ENCODE results near the gene TEKT4. TPM values are rescaled to one million over a fixed set of nuclear protein-coding genes. Genes with fewer than 3 reads are reported as not detected.
A peak's percentile ranks its signal among the peaks of the same experiment; 100 is the strongest.

TEKT4 gene
- total RNA-seq, 1 donor: not detected

DNA sequence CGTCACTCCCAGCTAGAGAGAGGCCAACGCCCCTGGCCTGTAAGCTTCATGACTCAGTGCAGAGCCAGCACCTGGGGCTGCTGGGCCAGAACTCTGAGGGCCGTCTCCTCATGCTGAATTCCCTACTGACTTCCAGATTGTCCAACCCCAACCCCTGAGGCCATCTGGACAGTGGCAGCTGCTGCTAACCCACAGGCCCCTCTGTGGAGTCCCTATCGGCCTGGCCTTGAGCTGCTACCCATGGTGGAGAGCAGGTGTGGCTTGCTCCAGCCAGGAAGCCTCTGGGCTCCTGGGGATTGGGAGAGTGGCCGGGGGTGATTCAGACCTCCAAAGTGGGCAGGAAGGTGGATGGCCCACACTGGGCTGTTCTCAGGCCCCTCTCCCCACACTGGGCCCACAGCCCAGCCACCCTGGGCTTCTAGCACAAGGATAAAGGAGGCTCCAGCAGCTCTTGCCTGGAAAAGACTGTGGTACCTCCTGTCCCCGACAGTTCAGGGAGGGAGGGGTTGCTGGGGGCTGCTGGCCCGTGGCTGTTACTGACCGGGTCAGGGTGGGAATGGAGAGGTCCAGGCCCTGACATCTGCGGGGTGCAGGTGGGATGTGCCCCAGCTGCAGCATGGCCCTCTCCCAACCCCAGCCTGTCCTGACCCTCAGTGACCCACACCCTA is 8.2 kb downstream of the TEKT4 start:
- Histone ChIP-seq H4K20me1 (ENCODE audit: insufficient read depth, low read length) (no peaks in the 10 kb centered on the region), H2AFZ (ENCODE audit: low read length) (no peak overlapping the region), H3K9me3 (ENCODE audit: low read depth, low read length) (no peaks in the 10 kb centered on the region), H3K27ac (ENCODE audit: low read depth, low read length) (no peak overlapping the region), H3K79me2 (ENCODE audit: insufficient read depth, low read length) (no peaks in the 10 kb centered on the region), H3K4me2 (ENCODE audit: insufficient read depth, low read length) (no peak overlapping the region), H3K27me3 (ENCODE audit: insufficient read depth, low read length) (no peaks in the 10 kb centered on the region), H3K4me3 (ENCODE audit: insufficient read depth, low read length) (no peak overlapping the region), H3K36me3 (ENCODE audit: insufficient read depth, low read length) (no peaks in the 10 kb centered on the region), H3K4me1 (ENCODE audit: insufficient read depth, low read length) (no peaks in the 10 kb centered on the region)
- TF ChIP-seq, protein P1, sequence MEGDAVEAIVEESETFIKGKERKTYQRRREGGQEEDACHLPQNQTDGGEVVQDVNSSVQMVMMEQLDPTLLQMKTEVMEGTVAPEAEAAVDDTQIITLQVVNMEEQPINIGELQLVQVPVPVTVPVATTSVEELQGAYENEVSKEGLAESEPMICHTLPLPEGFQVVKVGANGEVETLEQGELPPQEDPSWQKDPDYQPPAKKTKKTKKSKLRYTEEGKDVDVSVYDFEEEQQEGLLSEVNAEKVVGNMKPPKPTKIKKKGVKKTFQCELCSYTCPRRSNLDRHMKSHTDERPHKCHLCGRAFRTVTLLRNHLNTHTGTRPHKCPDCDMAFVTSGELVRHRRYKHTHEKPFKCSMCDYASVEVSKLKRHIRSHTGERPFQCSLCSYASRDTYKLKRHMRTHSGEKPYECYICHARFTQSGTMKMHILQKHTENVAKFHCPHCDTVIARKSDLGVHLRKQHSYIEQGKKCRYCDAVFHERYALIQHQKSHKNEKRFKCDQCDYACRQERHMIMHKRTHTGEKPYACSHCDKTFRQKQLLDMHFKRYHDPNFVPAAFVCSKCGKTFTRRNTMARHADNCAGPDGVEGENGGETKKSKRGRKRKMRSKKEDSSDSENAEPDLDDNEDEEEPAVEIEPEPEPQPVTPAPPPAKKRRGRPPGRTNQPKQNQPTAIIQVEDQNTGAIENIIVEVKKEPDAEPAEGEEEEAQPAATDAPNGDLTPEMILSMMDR (IDR thresholded peaks at IDR 0.05; ENCODE audit: extremely low read depth, low read depth, low read length): no peak
- peak; percentile 54 for DNase-seq (ENCODE audit: insufficient read length, low spot score, missing footprints)

- DNase-seq (ENCODE audit: insufficient read length, low spot score, missing footprints): peak; percentile 30
- Histone ChIP-seq H3K4me2 (ENCODE audit: insufficient read depth, low read length) (no peak overlapping the region), H3K27me3 (ENCODE audit: insufficient read depth, low read length) (no peaks in the 10 kb centered on the region), H3K79me2 (ENCODE audit: insufficient read depth, low read length) (no peaks in the 10 kb centered on the region), H3K4me3 (ENCODE audit: insufficient read depth, low read length) (no peak overlapping the region), H3K9me3 (ENCODE audit: low read depth, low read length) (no peaks in the 10 kb centered on the region), H3K4me1 (ENCODE audit: insufficient read depth, low read length) (no peaks in the 10 kb centered on the region), H4K20me1 (ENCODE audit: insufficient read depth, low read length) (no peaks in the 10 kb centered on the region), H2AFZ (ENCODE audit: low read length) (no peak overlapping the region), H3K27ac (ENCODE audit: low read depth, low read length) (no peak overlapping the region), H3K36me3 (ENCODE audit: insufficient read depth, low read length) (no peaks in the 10 kb centered on the region)
- TF ChIP-seq, protein P1 (IDR thresholded peaks at IDR 0.05; ENCODE audit: extremely low read depth, low read depth, low read length): no peak
Observed at GRCh38 chr2:94879982-94880377, 8.8 kb downstream of the TEKT4 start.

DNA sequence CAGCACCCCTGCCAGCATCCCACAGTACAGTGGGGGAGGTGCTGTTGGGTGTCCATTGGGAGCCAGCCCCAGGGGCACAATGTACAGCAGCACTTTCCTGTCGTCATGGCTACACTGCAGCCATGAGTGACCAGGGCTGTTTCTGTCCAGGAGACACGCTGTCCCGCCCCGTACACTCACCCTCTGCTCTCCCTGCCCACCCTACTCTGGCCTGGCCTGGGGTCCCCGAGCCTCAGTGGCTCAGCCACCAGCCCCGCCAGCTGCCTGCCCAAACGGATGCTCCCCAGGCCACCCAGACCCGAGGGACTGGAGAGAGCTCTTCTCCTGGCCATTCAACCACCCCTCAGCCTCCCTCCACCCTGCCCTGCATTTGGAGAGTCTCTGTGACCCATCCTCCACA is 9.3 kb downstream of the TEKT4 start:
- Histone ChIP-seq H3K4me1 (ENCODE audit: insufficient read depth, low read length) (no peaks in the 10 kb centered on the region), H3K9me3 (ENCODE audit: low read depth, low read length) (no peaks in the 10 kb centered on the region), H2AFZ (ENCODE audit: low read length) (no peak overlapping the region), H3K4me2 (ENCODE audit: insufficient read depth, low read length) (no peak overlapping the region), H3K36me3 (ENCODE audit: insufficient read depth, low read length) (no peaks in the 10 kb centered on the region), H3K4me3 (ENCODE audit: insufficient read depth, low read length) (no peak overlapping the region), H3K79me2 (ENCODE audit: insufficient read depth, low read length) (no peaks in the 10 kb centered on the region), H4K20me1 (ENCODE audit: insufficient read depth, low read length) (no peaks in the 10 kb centered on the region), H3K27ac (ENCODE audit: low read depth, low read length) (no peak overlapping the region), H3K27me3 (ENCODE audit: insufficient read depth, low read length) (no peaks in the 10 kb centered on the region)
- TF ChIP-seq, protein P1 (IDR thresholded peaks at IDR 0.05; ENCODE audit: extremely low read depth, low read depth, low read length): no peak
- peak; percentile 49 for DNase-seq (ENCODE audit: insufficient read length, low spot score, missing footprints)

GRCh38 chr2:94881070-94881469 is 9.8 kb downstream of the TEKT4 start:
- Histone ChIP-seq H3K4me2 (ENCODE audit: insufficient read depth, low read length) (no peak overlapping the region), H3K36me3 (ENCODE audit: insufficient read depth, low read length) (no peaks in the 10 kb centered on the region), H2AFZ (ENCODE audit: low read length) (no peak overlapping the region), H3K4me3 (ENCODE audit: insufficient read depth, low read length) (no peak overlapping the region), H3K27me3 (ENCODE audit: insufficient read depth, low read length) (no peaks in the 10 kb centered on the region), H3K4me1 (ENCODE audit: insufficient read depth, low read length) (no peaks in the 10 kb centered on the region), H3K79me2 (ENCODE audit: insufficient read depth, low read length) (no peaks in the 10 kb centered on the region), H3K9me3 (ENCODE audit: low read depth, low read length) (no peaks in the 10 kb centered on the region), H3K27ac (ENCODE audit: low read depth, low read length) (no peak overlapping the region), H4K20me1 (ENCODE audit: insufficient read depth, low read length) (no peaks in the 10 kb centered on the region)
- DNase-seq (ENCODE audit: insufficient read length, low spot score, missing footprints): peak; percentile 39
- TF ChIP-seq, protein P1 (IDR thresholded peaks at IDR 0.05; ENCODE audit: extremely low read depth, low read depth, low read length): no peak

Data from osteoblast (primary cell).